ENCODE data around the gene PTGES3L.
"Not testable (repeated sequence)": the region's sequence is repeated elsewhere in the genome, so short reads cannot be mapped to it uniquely, and the experiment has no call there.

The PTGES3L gene

GRCh38 chr17:42985225-42985624 is 5.3 kb upstream of the PTGES3L start:
- in situ Hi-C loops (cut with MboI; ENCODE audit: low sequenced_read_pairs): no loop called here

GRCh38 chr17:42982266-42982665 is 2.4 kb upstream of the PTGES3L start:
- in situ Hi-C loops (cut with MboI; ENCODE audit: low sequenced_read_pairs): no loop called here

DNA sequence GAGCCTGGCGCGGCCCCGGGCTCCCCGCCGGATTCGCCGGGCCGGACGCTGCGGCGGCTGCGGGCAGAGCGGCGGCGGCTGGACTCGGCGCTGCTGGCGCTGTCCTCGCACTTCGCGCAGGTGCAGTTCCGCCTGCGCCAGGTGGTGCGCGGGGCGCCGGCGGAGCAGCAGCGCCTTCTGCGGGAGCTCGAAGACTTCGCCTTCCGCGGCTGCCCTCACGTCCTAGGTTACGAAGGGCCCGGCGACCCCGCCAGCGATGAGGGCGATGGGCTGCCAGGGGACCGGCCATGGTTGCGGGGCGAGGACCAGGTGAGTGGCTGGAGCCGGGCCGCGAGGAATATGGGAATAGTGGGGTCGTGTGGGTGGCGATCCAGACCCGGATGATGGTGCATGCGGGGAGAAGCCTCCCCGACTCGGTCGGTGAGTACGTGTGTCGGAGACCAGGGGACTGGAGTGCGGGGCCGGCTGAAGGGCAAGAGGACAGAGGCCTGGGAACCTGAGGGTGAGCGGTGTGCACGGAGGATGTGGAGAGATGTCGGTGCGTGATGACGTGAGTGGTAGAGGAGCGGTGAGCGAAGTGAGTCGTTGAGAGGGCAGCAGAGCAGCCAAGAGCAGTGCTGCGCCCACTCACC is 1.0 kb upstream of the PTGES3L start:
- in situ Hi-C loops (cut with MboI; ENCODE audit: low sequenced_read_pairs): no loop called here

- in situ Hi-C loops (cut with MboI; ENCODE audit: low sequenced_read_pairs): no loop called here
These were observed 440 bp upstream of the PTGES3L start, which contains the start of gene RUNDC1 for GRCh38 chr17:42980274-42980765. Gene RUNDC1 (plus strand): TSS chr17:42980565. CDS start chr17:42980577, 12 bp downstream.

- in situ Hi-C loops (cut with MboI; ENCODE audit: low sequenced_read_pairs): not testable (repeated sequence)
These were observed 4.2 kb downstream of the PTGES3L start for GRCh38 chr17:42975701-42976100.

- in situ Hi-C loops (cut with MboI; ENCODE audit: low sequenced_read_pairs): no loop called here
These were observed 4.6 kb downstream of the PTGES3L start for GRCh38 chr17:42975265-42975664.

DNA sequence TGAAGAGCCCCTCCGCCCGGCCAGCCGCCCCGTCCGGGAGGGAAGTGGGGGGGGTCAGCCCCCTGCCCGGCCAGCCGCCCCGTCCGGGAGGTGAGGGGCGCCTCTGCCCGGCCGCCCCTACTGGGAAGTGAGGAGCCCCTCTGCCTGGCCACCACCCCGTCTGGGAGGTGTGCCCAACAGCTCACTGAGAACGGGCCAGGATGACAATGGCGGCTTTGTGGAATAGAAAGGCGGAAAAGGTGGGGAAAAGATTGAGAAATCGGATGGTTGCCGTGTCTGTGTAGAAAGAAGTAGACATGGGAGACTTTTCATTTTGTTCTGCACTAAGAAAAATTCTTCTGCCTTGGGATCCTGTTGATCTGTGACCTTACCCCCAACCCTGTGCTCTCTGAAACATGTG is 6.6 kb downstream of the PTGES3L start:
- in situ Hi-C loops (cut with MboI; ENCODE audit: low sequenced_read_pairs): not testable (repeated sequence)

- in situ Hi-C loops (cut with MboI; ENCODE audit: low sequenced_read_pairs): no loop called here
These were observed 8.3 kb downstream of the PTGES3L start for GRCh38 chr17:42971589-42971988.

- in situ Hi-C loops (cut with MboI; ENCODE audit: low sequenced_read_pairs): no loop called here
These were observed 10.8 kb downstream of the PTGES3L start for GRCh38 chr17:42969001-42969581.

DNA sequence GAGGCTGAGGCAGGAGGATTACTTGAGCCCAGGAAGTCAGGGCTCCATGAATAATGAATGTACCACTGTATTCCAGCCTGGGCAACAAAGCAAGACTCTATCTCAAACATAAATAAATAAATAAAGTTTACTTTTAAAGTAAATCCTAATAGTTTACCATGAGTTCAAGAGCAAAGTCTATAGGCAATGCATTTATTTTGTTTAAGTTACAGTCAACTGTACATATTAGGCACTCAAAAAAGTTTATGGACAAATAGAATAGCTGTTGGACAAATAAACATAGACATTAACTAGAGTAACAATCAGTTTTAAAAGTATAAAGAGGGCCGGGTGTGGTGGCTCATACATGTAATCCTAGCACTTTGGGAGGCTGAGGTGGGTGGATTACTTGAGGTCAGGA is 12.0 kb downstream of the PTGES3L start:
- in situ Hi-C loops (cut with MboI; ENCODE audit: low sequenced_read_pairs): no loop called here

- in situ Hi-C loops (cut with MboI; ENCODE audit: low sequenced_read_pairs): no loop called here
These were observed 15.5 kb downstream of the PTGES3L start, which contains the start of gene AARSD1 for GRCh38 chr17:42964161-42964932. Gene AARSD1 (minus strand): TSS chr17:42964454. CDS start chr17:42964440, 14 bp downstream.

DNA sequence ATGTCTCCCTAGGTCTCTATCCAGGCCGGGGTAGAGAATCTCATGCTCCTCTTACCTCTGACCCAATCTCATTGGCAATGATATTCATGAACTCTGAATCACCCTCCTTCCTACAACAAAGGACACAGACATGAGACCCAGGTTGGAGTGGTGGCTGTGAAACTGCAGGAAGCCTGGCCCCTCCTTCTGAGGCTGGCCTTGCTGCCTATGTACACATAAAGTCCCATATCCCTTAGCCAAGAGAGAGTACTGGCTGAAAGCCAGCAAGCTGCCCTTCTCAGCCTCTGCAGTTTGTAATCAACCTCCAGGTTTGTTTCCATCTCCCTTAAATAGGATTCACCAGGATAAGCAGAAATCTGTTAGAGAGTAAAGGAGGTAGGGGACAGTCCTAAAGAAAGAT is 26.2 kb downstream of the PTGES3L start:
- in situ Hi-C loops (cut with MboI; ENCODE audit: low sequenced_read_pairs): no loop called here

DNA sequence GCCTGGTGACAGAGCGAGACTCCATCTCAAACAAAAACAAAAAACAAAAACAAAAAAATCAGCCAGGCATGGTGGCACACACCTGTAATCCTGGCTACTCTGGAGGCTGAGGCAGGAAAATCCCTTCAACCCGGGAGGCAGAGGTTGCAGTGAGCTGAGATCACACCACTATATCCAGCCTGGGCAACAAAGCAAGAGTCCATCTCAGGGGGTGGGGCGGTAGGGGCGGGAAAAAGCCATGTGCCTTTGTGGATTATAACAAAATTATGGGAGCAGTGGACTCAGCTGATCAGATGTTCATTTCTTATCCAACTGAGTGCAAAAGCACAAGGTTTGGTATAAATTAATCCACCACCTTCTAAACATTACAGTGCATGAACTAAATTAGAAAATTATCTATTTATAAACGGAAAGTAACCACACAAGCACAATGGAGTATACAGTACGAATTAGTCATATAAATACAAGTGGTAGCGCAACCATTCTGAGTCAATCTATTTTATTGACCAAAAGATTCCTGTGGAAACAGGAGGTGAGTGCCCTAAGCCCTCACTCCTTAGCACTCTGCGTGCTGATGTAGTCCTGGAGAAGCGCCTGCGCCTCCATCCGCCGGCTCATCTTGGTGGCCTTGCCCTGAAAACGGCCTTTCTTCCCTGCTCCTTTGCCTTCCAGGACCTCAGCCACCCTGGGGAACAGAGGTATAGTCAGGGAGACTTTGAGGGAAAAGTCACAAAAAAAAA is 29.7 kb downstream of the PTGES3L start:
- in situ Hi-C loops (cut with MboI; ENCODE audit: low sequenced_read_pairs): no loop called here

DNA sequence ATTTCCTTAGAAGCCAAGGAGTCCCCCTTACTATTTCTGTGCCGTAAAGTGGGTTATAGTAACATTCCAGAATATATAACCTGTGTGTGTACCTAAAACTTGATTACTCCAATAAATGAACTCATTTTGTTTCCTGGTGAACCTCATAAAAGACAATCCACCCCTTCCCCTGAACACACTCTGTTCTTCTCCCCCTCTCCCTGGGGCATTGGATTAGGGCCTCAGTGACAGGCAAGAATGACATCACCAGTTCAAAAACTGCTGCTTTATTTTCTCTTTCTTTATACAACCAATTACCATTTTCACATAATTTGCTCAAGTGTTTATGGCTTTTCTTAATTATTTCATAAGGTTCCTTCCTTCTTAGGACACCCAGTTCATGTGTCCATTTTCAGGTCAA is 33.1 kb downstream of the PTGES3L start:
- in situ Hi-C loops (cut with MboI; ENCODE audit: low sequenced_read_pairs): no loop called here

- in situ Hi-C loops (cut with MboI; ENCODE audit: low sequenced_read_pairs): no loop called here
These were observed 35.7 kb downstream of the PTGES3L start for GRCh38 chr17:42944211-42944610.

DNA sequence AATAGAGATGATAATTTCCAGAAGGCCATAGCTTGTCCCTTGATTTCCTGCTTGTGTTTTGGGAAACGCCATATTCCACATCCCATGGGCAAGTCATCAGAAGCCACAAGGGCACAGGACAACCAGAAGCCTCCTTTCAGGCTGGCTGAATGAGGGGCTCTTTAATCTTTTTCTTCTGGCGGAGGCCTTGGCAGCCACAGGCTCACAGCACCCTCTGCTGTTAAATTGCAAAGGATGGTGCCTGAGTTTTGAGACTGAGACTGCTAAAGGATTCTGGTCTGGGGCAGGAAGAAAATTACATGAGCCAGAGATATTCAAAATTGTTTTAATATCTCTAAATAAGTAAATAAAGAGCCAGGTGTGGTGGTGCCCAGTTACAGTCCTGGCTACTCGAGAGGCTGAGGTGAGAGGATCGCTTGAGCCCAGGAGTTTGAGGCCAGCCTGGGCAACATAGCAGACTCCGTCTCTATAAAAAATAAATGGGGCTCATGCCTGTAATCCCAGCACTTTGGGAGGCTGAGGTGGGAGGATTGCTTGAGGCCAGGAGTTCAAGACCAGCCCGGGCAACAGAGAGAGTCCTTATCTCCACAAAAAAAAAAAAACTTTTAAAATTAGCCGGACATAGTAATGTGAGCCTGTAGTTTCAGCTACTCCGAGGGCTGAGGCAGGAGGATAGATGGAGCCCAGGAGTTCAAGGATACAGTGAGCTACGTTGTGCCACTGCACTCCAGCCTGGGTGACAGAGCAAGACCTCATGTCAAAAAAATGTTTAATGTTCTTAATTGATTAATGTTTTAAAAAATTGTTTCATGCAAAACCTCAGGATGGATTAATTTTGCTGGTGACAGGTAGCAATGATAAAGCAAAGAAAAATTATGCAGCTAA is 41.9 kb downstream of the PTGES3L start:
- in situ Hi-C loops (cut with MboI; ENCODE audit: low sequenced_read_pairs): no loop called here

DNA sequence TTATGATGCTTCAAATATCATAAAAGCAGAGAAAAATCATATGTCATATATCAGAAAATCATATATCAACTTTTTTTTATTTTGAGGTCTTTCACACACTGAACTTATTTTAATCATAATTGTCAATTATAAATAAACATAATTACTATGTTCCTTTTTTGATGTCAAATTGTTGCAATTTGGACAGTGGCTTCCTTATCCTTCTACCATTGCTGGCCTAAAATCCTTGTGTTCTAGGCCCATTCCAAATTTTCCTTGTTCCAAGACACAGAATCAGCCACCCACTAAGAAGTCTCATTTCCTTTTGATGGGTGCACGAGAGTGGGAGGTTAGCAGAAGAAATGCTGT is 50.4 kb downstream of the PTGES3L start:
- in situ Hi-C loops (cut with MboI; ENCODE audit: low sequenced_read_pairs): no loop called here

- in situ Hi-C loops (cut with MboI; ENCODE audit: low sequenced_read_pairs): no loop called here
These were observed 51.0 kb downstream of the PTGES3L start for GRCh38 chr17:42928714-42929496.

DNA sequence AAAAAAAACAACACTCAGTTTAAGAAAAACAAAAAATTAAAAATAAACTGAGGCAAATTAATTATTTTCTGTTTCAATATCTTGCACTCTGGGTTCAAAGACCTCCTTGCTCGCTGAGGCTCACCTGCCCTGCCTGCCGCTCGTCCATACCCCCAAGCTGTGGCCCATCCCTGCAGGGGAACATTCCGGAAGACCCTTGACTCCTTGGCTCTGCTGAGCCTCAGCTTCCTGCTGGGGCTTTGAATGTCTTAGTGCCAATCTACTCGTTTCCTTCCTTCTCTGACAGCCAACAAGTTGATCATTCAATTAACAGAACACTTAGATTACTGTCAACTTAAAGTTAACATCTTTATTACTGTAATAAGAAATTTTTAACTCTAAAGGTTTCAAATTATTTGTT is 55.0 kb downstream of the PTGES3L start:
- in situ Hi-C loops (cut with MboI; ENCODE audit: low sequenced_read_pairs): no loop called here
